Bone marrow (tissue), 2 donors: ENCODE data around the gene WNT2.
"Not testable (repeated sequence)": the region's sequence is repeated elsewhere in the genome, so short reads cannot be mapped to it uniquely, and the experiment has no call there.

Source experiments
- DNase-seq, 2 donors: peaks; one replicate each; lab custom pipeline; 2025; lab: John Stamatoyannopoulos, UW

The WNT2 gene

GRCh38 chr7:117308891-117309290 lies 14.0 kb downstream of the WNT2 start:
- DNase-seq: no peak

- DNase-seq: no peak
Observed at GRCh38 chr7:117302396-117302795, 20.5 kb downstream of the WNT2 start.

- not testable (repeated sequence) for DNase-seq
Observed at GRCh38 chr7:117300506-117300905, 22.4 kb downstream of the WNT2 start.

GRCh38 chr7:117297606-117298005 lies 25.3 kb downstream of the WNT2 start:
- DNase-seq: no peak

- no peak for DNase-seq
Observed at GRCh38 chr7:117296066-117296465, 26.8 kb downstream of the WNT2 start.

GRCh38 chr7:117285826-117286225 lies 37.0 kb downstream of the WNT2 start:
- DNase-seq: no peak

- no peak for DNase-seq
Observed at GRCh38 chr7:117284692-117285091, 38.2 kb downstream of the WNT2 start.

GRCh38 chr7:117283779-117284178 lies 39.1 kb downstream of the WNT2 start:
- DNase-seq: no peak

- no peak for DNase-seq
Observed at GRCh38 chr7:117283371-117283770, 39.5 kb downstream of the WNT2 start.

- DNase-seq: no peak
Observed at GRCh38 chr7:117282239-117282812, 40.5 kb downstream of the WNT2 start.

- DNase-seq: no peak
Observed at GRCh38 chr7:117281562-117281961, 41.3 kb downstream of the WNT2 start.

GRCh38 chr7:117279931-117280557 lies 42.8 kb downstream of the WNT2 start:
- no peak for DNase-seq

GRCh38 chr7:117279203-117279602 lies 43.7 kb downstream of the WNT2 start:
- DNase-seq: no peak

- no peak for DNase-seq
Observed at GRCh38 chr7:117278040-117278439, 44.8 kb downstream of the WNT2 start.

GRCh38 chr7:117277576-117277975 lies 45.3 kb downstream of the WNT2 start:
- no peak for DNase-seq

- DNase-seq: no peak
Observed at GRCh38 chr7:117274951-117275350, 47.9 kb downstream of the WNT2 start.

- DNase-seq: no peak
Observed at GRCh38 chr7:117273814-117274225, 49.0 kb downstream of the WNT2 start.

GRCh38 chr7:117273325-117273724 lies 49.5 kb downstream of the WNT2 start:
- no peak for DNase-seq

GRCh38 chr7:117272017-117272759 lies 50.7 kb downstream of the WNT2 start:
- no peak for DNase-seq

- no peak for DNase-seq
Observed at GRCh38 chr7:117271566-117271965, 51.3 kb downstream of the WNT2 start.

GRCh38 chr7:117270371-117270770 lies 52.5 kb downstream of the WNT2 start:
- no peak for DNase-seq

- DNase-seq: no peak
Observed at GRCh38 chr7:117269886-117270285, 53.0 kb downstream of the WNT2 start.

GRCh38 chr7:117269417-117269816 lies 53.4 kb downstream of the WNT2 start:
- no peak for DNase-seq
